IPS-11a (cell line): ENCODE measurements around the gene PSMD2.
"Not testable (repeated sequence)": the region's sequence is repeated elsewhere in the genome, so short reads cannot be mapped to it uniquely, and the experiment has no call there.

ENCODE experiments used
- H3K4me3 ChIP-seq: one replicate; pipeline ENCODE4 v1.5.1; 2013; ENCODE audit warnings: low read depth, low read length, control low read depth

Gene PSMD2

GRCh38 chr3:184298759-184299487, at the start of gene PSMD2:
PSMD2 (plus strand) TSS chr3:184299241; CDS start chr3:184299267, 26 bp downstream.
- H3K4me3 ChIP-seq: peak within 1 kb of the TSS; percentile 83

- H3K4me3 ChIP-seq: peak within 1 kb of the TSS; percentile 99
Observed at GRCh38 chr3:184249412-184250166, 49.5 kb upstream of the PSMD2 start, which contains the start of gene EEF1AKMT4. EEF1AKMT4 (plus strand) TSS chr3:184249672; CDS start chr3:184249695, 23 bp downstream.

- H3K4me3 ChIP-seq: peak overlapping the region; percentile 81
Observed at GRCh38 chr3:184250167-184250828, 48.7 kb upstream of the PSMD2 start.

GRCh38 chr3:184255291-184256039, 43.6 kb upstream of the PSMD2 start:
- no peak overlapping the region for H3K4me3 ChIP-seq

- H3K4me3 ChIP-seq: no peak overlapping the region
Observed at GRCh38 chr3:184257083-184257915, 41.7 kb upstream of the PSMD2 start.

- H3K4me3 ChIP-seq: no peak overlapping the region
Observed at GRCh38 chr3:184258926-184259325, 40.1 kb upstream of the PSMD2 start.

GRCh38 chr3:184259396-184259877, 39.6 kb upstream of the PSMD2 start:
- no peak overlapping the region for H3K4me3 ChIP-seq

GRCh38 chr3:184259878-184260723, 38.9 kb upstream of the PSMD2 start:
- peak overlapping the region; percentile 67 for H3K4me3 ChIP-seq

GRCh38 chr3:184260724-184261269, 38.2 kb upstream of the PSMD2 start:
- H3K4me3 ChIP-seq: peak overlapping the region; percentile 67

GRCh38 chr3:184261270-184261853, 37.7 kb upstream of the PSMD2 start, which contains the start of gene CAMK2N2:
CAMK2N2 (minus strand) TSS chr3:184261553; CDS start chr3:184261285, 268 bp downstream.
- peak within 1 kb of the TSS; percentile 81 for H3K4me3 ChIP-seq

- peak overlapping the region; percentile 81 for H3K4me3 ChIP-seq
Observed at GRCh38 chr3:184261854-184262763, 36.9 kb upstream of the PSMD2 start.

GRCh38 chr3:184262764-184263179, 36.3 kb upstream of the PSMD2 start:
- H3K4me3 ChIP-seq: peak overlapping the region; percentile 17

GRCh38 chr3:184267249-184267648, 31.8 kb upstream of the PSMD2 start:
- not testable (repeated sequence) for H3K4me3 ChIP-seq

GRCh38 chr3:184272269-184272668, 26.8 kb upstream of the PSMD2 start:
- no peak overlapping the region for H3K4me3 ChIP-seq

GRCh38 chr3:184275381-184275701, 23.7 kb upstream of the PSMD2 start:
- peak overlapping the region; percentile 1 for H3K4me3 ChIP-seq

- peak within 1 kb of the TSS; percentile 27 for H3K4me3 ChIP-seq
Observed at GRCh38 chr3:184275961-184276910, 22.8 kb upstream of the PSMD2 start, which contains the start of gene ECE2. ECE2 (plus strand) TSS chr3:184276022; CDS start chr3:184276154, 132 bp downstream.
